Measurements from ENCODE around the gene ITGA8.

The ITGA8 gene

GRCh38 chr10:15735763-15736162, 16.0 kb upstream of the ITGA8 start:
- no peak for TF ChIP-seq CTCF (IDR thresholded peaks at IDR 0.05)

GRCh38 chr10:15730341-15730740, 10.6 kb upstream of the ITGA8 start:
- Histone ChIP-seq H3K4me3 (ENCODE audit: low read depth in 1 of 2, low read length in 1 of 2) (no peak overlapping the region), H3K4me1 (ENCODE audit: control insufficient read depth in 1 of 2, insufficient read depth in 1 of 2, low read depth in 1 of 2, low read length in 1 of 2) (no peaks in the 10 kb centered on the region), H3K27me3 (peaks cover 68% of the 10 kb centered on the region), H3K27ac (no peak overlapping the region), H3K36me3 (no peaks in the 10 kb centered on the region), H3K9me3 (no peaks in the 10 kb centered on the region)
- TF ChIP-seq CTCF (IDR thresholded peaks at IDR 0.05) = no peak

More at GRCh38 chr10:15735763-15736162, 16.0 kb upstream of the ITGA8 start:
- Histone ChIP-seq H3K9me3 (no peaks in the 10 kb centered on the region), H3K27ac (no peak overlapping the region), H3K36me3 (no peaks in the 10 kb centered on the region), H3K4me1 (ENCODE audit: control insufficient read depth in 1 of 2, insufficient read depth in 1 of 2, low read depth in 1 of 2, low read length in 1 of 2) (no peaks in the 10 kb centered on the region), H3K27me3 (peaks cover 27% of the 10 kb centered on the region), H3K4me3 (ENCODE audit: low read depth in 1 of 2, low read length in 1 of 2) (no peak overlapping the region)

- Histone ChIP-seq H3K9me3 (no peaks in the 10 kb centered on the region), H3K27me3 (peaks cover 72% of the 10 kb centered on the region), H3K4me1 (ENCODE audit: control insufficient read depth in 1 of 2, insufficient read depth in 1 of 2, low read depth in 1 of 2, low read length in 1 of 2) (no peaks in the 10 kb centered on the region), H3K4me3 (ENCODE audit: low read depth in 1 of 2, low read length in 1 of 2) (no peak overlapping the region), H3K36me3 (no peaks in the 10 kb centered on the region), H3K27ac (no peak overlapping the region)
- no peak for TF ChIP-seq CTCF (IDR thresholded peaks at IDR 0.05)
Observed at GRCh38 chr10:15729890-15730289, 10.2 kb upstream of the ITGA8 start.

- Histone ChIP-seq H3K27ac (no peak overlapping the region), H3K36me3 (no peaks in the 10 kb centered on the region), H3K27me3 (peaks cover 94% of the 10 kb centered on the region), H3K4me3 (ENCODE audit: low read depth in 1 of 2, low read length in 1 of 2) (no peak overlapping the region), H3K4me1 (ENCODE audit: control insufficient read depth in 1 of 2, insufficient read depth in 1 of 2, low read depth in 1 of 2, low read length in 1 of 2) (no peaks in the 10 kb centered on the region), H3K9me3 (no peaks in the 10 kb centered on the region)
- no peak for TF ChIP-seq CTCF (IDR thresholded peaks at IDR 0.05)
Observed at GRCh38 chr10:15726042-15726441, 6.3 kb upstream of the ITGA8 start.

GRCh38 chr10:15725603-15726002, 5.9 kb upstream of the ITGA8 start:
- no peaks in the 10 kb centered on the region for H3K36me3 ChIP-seq
- TF ChIP-seq CTCF (IDR thresholded peaks at IDR 0.05) = no peak
- H3K27me3 ChIP-seq = peaks cover 94% of the 10 kb centered on the region
- no peaks in the 10 kb centered on the region for H3K4me1 ChIP-seq (ENCODE audit: control insufficient read depth in 1 of 2, insufficient read depth in 1 of 2, low read depth in 1 of 2, low read length in 1 of 2)
- no peak overlapping the region for H3K27ac ChIP-seq
- no peaks in the 10 kb centered on the region for H3K9me3 ChIP-seq
- no peak overlapping the region for H3K4me3 ChIP-seq (ENCODE audit: low read depth in 1 of 2, low read length in 1 of 2)

- H3K4me3 ChIP-seq (ENCODE audit: low read depth in 1 of 2, low read length in 1 of 2) = no peak overlapping the region
- H3K36me3 ChIP-seq = no peaks in the 10 kb centered on the region
- TF ChIP-seq CTCF (IDR thresholded peaks at IDR 0.05) = no peak
- peaks cover 97% of the 10 kb centered on the region for H3K27me3 ChIP-seq
- H3K4me1 ChIP-seq (ENCODE audit: control insufficient read depth in 1 of 2, insufficient read depth in 1 of 2, low read depth in 1 of 2, low read length in 1 of 2) = no peaks in the 10 kb centered on the region
- H3K9me3 ChIP-seq = no peaks in the 10 kb centered on the region
- H3K27ac ChIP-seq = no peak overlapping the region
Observed at GRCh38 chr10:15724683-15725082, 5.0 kb upstream of the ITGA8 start.

Data from neutrophil (primary cell).